GM19099 (cell line): ENCODE measurements around the gene ZNF333.

Source experiments
- POLR2A ChIP-seq: IDR thresholded peaks from 3 replicates; pipeline ENCODE4 v1.6.1; 2011; ENCODE audit warnings: low read depth; ENCODE audit not compliant: insufficient read length; ENCODE audit errors: extremely low read depth

Gene ZNF333

GRCh38 chr19:14689598-14690503 lies at the start of gene ZNF333:
TSS of gene ZNF333 (plus strand) at chr19:14690048. CDS start at chr19:14693492, 3,444 bp downstream.
- TF ChIP-seq POLR2A, result peak; percentile 93

DNA sequence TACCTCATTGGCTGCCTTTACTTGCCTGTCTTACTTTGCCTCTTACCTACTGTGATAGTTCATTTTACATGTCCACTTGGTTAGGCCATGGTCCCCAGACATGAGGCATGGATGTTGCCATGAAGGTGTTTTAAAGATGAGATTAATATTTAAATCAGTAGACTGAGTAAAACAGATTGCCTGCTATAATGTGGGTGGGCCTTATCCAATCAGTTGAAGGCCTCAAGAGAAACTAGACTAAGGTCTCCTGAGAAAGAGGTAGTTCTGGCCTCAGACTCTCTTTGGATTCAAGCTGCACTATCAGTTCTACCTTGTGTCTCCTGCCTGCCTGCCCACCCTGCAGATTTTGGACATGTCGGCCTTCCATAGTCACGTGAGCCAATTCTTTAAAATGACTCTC lies 41.3 kb upstream of the ZNF333 start:
- TF ChIP-seq POLR2A, result no peak

DNA sequence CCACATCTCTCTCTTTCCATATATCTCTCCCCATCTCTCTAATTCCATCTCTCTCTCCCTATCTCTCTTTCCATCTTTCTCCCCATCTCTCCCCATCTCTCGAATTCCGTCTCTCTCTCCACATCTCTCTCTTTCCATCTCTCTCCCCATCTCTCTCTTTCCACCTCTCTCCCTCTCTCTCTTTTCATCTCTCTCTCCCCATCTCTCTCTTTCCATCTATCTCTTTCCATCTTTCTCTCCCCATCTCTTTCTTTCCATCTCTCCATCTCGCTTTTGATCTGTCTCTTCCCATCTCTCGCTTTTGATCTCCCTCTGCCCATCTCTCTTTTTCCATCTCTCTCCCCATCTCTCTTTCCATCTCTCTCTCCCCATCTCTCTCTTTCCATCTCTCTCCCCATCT lies 40.8 kb upstream of the ZNF333 start:
- TF ChIP-seq POLR2A, result no peak

DNA sequence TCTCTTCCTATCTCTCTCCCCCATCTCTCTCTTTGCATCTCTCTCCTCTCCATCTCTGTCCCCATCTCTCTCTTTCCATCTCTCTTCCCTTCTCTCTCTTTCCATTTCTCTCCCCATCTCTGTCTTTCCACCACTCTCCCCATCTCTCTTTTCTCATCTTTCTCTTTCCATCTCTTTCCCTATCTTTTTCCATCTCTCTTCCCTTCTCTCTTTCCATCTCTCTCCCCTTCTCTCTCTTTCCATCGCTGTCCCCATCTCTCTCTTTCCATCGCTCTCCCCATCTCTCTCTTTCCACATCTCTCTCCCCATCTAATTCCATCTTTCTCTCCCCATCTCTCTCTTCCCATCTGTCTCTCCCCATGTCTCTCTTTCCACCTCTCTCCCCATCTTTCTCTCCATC lies 39.7 kb upstream of the ZNF333 start:
- TF ChIP-seq POLR2A, result no peak

DNA sequence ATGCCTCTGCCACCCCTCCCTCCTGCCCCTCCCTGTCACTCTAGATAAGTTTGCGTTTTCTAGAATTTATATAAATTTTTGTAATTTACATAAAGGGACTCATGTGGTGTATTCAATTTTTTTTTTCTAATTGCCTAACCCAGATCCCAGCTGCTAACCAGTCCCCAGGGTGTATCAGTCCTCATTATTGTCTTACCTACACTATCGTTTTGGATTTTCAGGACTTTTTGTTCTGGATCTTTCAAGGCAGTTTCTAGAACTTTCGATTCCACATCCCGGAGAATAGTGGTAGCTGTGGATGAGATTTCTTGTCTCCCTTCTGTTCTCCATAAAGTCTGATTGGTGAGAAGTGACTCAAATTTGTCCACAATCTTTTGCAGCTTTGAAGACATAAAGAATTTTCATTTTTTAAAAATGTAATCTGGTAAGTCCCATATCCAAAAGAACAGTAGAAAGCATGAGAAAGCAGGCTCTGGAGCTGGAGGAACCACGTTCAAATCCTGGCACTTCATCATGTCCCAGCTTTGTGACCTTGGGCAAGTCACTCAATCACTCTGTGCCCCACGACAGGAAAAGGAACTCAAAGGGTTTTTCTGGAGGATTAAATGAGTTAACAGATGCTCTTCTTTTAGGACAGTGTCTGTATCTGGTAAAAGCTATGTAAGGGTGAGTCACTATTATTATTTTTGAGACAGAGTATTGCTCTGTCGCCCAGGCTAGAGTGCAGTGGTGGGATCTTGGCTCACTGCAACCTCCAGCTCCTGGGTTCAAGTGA lies 34.9 kb upstream of the ZNF333 start:
- no peak for TF ChIP-seq POLR2A

GRCh38 chr19:14655726-14656125 lies 34.1 kb upstream of the ZNF333 start:
- TF ChIP-seq POLR2A, result no peak

DNA sequence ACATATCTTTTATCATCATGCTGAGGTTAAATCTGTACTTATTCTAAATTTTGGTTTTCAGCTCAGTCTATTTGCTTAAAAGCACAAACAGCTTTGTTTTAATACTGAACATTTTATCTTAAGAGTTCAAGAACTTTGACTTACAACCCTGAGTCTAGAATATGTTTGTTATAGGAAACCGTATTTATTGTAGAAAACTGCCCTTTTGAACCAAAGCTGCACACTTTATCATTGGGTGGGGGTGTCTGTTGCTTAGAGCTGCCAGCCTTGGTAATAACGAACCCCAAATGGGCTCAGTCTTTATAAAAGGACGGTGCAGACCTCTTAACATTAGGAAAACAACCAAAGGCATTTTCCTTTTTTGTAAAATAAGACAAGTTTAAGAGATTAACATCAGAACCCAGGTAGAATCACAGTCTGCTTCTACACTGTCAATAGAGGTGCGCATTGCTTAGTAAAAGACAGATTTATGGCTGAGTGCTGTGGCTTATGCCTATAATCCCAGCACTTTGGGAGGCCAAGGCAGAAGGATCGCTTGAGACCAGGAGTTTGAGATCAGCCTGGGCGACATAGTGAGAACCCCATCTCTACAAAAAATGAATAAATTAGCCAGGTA lies 29.9 kb upstream of the ZNF333 start:
- no peak for TF ChIP-seq POLR2A

DNA sequence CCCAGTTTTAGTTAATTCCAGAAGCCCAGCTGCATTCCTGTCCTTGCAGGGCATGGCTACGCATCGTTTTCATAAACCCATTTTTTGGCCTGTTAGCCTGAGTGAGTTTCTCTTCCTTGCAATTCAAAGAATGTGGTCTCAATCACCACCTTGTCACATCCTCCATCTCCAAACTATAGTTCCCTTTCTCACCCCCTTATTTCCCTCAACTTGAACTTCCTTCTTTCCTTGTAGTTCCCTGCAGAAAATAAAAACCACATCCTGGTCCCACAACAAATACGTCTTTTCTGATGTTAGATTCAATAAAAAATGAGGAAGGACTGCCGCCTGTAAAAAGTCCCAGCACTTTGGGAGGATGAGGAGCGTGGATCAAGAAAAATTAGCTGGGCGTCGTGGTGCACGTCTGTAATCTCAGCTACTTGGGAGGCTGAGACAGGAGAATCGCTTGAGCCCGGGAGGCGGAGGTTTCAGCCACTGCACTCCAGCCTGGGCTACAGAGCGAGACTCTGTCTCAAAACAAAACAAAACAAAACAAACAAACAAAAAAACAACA lies 28.4 kb upstream of the ZNF333 start:
- TF ChIP-seq POLR2A, result no peak

- TF ChIP-seq POLR2A, result no peak
These were observed 19.9 kb upstream of the ZNF333 start for GRCh38 chr19:14669940-14670339.

DNA sequence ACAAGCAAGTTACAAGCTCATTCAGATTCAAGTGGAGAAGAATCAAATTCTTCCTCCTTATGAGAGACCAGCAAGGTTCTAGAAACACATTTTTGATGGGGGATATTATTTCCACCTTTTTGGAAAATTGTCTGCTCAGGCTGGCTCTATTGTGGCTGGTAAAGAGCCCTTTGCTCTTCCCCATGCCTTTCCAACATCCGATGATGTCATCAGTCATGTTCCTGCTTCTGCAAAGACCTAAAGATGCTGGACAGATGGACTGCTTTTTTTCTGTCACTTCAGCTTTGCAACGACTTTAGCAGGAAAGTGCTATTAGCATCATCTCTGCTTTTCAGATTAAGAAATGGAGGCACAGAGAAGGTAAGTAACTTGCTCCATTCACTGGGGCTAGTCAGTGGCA lies 19.4 kb upstream of the ZNF333 start:
- TF ChIP-seq POLR2A, result no peak

DNA sequence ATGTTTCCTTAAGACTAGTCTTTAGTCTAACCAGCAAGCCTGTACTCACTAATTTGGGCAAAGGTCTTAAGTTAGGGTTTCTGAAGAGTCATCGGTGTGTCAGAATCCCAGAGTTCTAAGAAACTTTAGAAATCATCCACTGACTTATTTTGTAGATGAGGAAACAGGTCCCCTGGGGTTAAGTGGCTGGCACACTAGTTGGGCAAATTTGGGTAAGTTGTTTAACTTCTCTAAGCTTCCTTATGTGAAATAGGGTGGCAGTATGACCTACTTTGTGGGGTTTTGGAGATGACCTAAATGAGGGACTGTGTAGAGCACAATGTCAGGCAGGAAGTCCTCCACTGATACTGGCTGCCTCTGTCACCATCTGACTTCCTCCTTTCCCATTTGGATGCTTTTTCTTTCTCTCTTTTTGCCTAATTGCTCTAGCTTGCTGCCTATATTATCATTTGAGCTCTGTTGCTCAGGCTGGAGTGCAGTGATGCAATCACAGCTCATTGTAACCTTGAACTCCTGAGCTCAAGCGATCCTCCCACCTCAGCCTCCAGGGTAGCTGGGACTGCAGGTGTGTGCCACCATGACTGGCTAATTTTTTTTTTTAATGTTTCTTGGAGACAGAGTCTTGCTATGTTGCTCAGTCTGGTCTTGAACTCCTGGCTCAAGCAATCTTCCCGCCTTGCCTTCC lies 17.5 kb upstream of the ZNF333 start:
- TF ChIP-seq POLR2A, result no peak

DNA sequence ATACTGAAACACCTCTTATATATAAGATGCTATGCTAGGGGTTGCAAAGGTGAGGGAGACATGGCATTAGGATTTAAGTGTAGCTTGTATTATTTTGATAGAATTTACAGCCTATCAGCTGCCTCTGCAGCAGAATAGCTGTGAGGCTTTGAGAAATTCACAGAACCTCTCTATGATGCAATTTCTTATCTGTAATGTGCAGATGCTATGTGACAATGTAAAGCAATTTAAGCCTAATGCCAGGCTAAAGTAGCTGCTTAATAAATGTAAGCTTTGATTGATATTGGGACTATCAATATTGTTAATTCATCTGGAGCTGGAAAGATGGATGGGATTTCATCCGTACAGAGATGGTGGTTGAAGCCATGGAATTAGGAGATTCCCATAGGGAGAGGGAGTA lies 16.8 kb upstream of the ZNF333 start:
- TF ChIP-seq POLR2A, result no peak

DNA sequence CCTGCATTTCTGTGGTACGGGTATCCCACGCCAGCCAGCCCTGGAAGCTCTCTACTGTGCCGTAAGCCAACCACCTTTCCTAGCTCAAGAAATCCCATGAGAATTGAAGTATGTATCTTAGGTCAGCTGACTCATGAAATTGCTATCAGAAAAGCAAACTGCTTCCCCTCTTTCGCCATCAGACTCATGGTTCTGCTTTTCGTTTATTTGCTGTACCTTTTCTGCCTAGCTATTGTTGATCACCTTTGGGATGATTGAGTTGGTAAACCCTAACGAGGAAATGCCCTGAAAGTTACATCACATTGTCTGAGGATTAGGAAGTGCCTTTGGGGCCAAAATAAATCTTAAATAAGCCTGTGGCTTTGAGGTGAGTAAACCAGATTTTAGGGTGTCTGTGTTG lies 15.1 kb upstream of the ZNF333 start, which contains the start of gene ADGRE3:
TSS of gene ADGRE3 (minus strand) at position 81 of the 400 bp plus-strand sequence. CDS start at position 7, 74 bp downstream.
- TF ChIP-seq POLR2A, result no peak

DNA sequence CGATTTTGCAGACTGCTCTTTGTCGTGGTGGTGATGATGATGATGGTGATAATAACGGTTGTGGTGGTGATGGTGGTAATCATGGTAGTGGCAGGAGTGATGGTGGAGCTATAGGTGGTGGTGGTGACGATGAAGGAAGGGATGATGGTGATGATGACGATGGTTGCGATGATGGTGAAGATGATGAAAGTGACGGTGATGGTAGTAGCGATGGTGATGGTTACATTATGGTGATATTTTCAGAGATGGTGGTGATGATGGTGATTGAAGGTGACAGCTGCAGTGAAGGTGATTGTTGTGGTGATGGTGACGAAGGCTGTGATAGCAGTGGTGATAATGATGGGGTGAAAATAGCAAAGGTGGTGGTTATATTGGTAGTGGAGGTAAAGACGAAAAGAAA lies 13.1 kb upstream of the ZNF333 start:
- TF ChIP-seq POLR2A, result no peak
